HG03575 (cell line): ENCODE data around the gene ZBTB21.

Source experiments
- ATAC-seq: cut with Tn5 transposase; IDR thresholded peaks from one replicate; pipeline ENCODE4 v1.9.1; 2021; ENCODE audit not compliant: unreplicated experiment, insufficient number of reproducible peaks, low FRiP score; ENCODE audit errors: extremely low read depth

ZBTB21 gene

GRCh38 chr21:42025376-42026081 is 15.4 kb upstream of the ZBTB21 start:
- ATAC-seq, result no peak

- no peak for ATAC-seq
Measured at GRCh38 chr21:42022906-42023305, 12.7 kb upstream of the ZBTB21 start.

- no peak for ATAC-seq
Measured at GRCh38 chr21:42022091-42022430, 11.9 kb upstream of the ZBTB21 start.

GRCh38 chr21:42021371-42022090 is 11.4 kb upstream of the ZBTB21 start:
- ATAC-seq, result no peak

- no peak for ATAC-seq
Measured at GRCh38 chr21:42019706-42020105, 9.5 kb upstream of the ZBTB21 start.

GRCh38 chr21:42019101-42019605 is 9.0 kb upstream of the ZBTB21 start:
- ATAC-seq, result no peak

- ATAC-seq, result no peak
Measured at GRCh38 chr21:42017022-42017421, 6.9 kb upstream of the ZBTB21 start.

GRCh38 chr21:42016364-42016985 is 6.3 kb upstream of the ZBTB21 start:
- ATAC-seq, result no peak

- no peak for ATAC-seq
Measured at GRCh38 chr21:42013931-42014330, 3.8 kb upstream of the ZBTB21 start.

- no peak for ATAC-seq
Measured at GRCh38 chr21:42013376-42013775, 3.2 kb upstream of the ZBTB21 start.

GRCh38 chr21:42012763-42013329 is 2.7 kb upstream of the ZBTB21 start:
- ATAC-seq, result no peak

GRCh38 chr21:42012344-42012743 is 2.2 kb upstream of the ZBTB21 start:
- no peak for ATAC-seq

GRCh38 chr21:42010507-42011495 is 641 bp upstream of the ZBTB21 start:
- no peak for ATAC-seq

GRCh38 chr21:42009018-42009830 is 936 bp downstream of the ZBTB21 start:
- ATAC-seq, result no peak

- ATAC-seq, result no peak
Measured at GRCh38 chr21:42007356-42007940, 2.7 kb downstream of the ZBTB21 start.

GRCh38 chr21:42006765-42007164 is 3.4 kb downstream of the ZBTB21 start:
- no peak for ATAC-seq

- no peak for ATAC-seq
Measured at GRCh38 chr21:42004406-42005199, 5.6 kb downstream of the ZBTB21 start.
